ENCODE measurements around the gene KLHL28.

KLHL28 gene

GRCh38 chr14:44961554-44962333 is at the start of gene KLHL28, which contains the start of gene TOGARAM1:
Gene KLHL28, minus strand, starts transcription at chr14:44961947. Its CDS starts 16,019 bp downstream, at chr14:44945928.
Gene TOGARAM1, plus strand, starts transcription at chr14:44962190. Its CDS starts 232 bp downstream, at chr14:44962422.
- no peaks in the 10 kb centered on the region for H3K36me3 ChIP-seq
- H3K27ac ChIP-seq = peak within 1 kb of the TSS; percentile 90
- peak within 1 kb of the TSS; percentile 92 to 99 for H3K4me3 ChIP-seq (ENCODE audit: low read depth in 1 of 2, low read length in 1 of 2)
- no peaks in the 10 kb centered on the region for H3K9me3 ChIP-seq
- TF ChIP-seq CTCF (IDR thresholded peaks at IDR 0.05) = peak; percentile 23
- H3K4me1 ChIP-seq (ENCODE audit: control insufficient read depth in 1 of 2, insufficient read depth in 1 of 2, low read depth in 1 of 2, low read length in 1 of 2) = peaks cover 42 to 46% of the 10 kb centered on the region in 2 experiments
- H3K27me3 ChIP-seq = no peaks in the 10 kb centered on the region

DNA sequence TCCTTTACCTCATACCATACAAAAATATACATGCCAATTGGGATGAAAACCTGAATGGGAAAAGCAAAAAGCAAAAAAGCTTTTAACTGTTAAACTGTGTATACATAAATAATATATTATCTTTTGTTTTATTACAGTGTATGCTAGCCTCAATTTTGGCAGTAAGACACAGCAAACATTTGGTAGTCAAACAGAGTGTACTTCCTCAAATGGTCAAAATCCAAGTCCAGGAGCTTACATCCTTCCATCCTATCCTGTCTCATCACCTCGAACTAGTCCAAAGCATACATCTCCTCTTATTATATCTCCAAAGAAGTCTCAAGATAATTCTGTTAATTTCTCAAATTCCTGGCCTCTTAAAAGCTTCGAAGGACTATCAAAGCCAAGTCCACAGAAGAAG is 42.2 kb upstream of the KLHL28 start:
- Histone ChIP-seq H3K27me3 (no peaks in the 10 kb centered on the region), H3K27ac (no peak overlapping the region)
- TF ChIP-seq CTCF (IDR thresholded peaks at IDR 0.05) = no peak

GRCh38 chr14:44995770-44996294 is 34.1 kb upstream of the KLHL28 start:
- Histone ChIP-seq H3K27me3 (no peaks in the 10 kb centered on the region), H3K9me3 (no peaks in the 10 kb centered on the region), H3K36me3 (no peaks in the 10 kb centered on the region), H3K4me1 (ENCODE audit: control insufficient read depth in 1 of 2, insufficient read depth in 1 of 2, low read depth in 1 of 2, low read length in 1 of 2) (no peaks in the 10 kb centered on the region), H3K27ac (no peak overlapping the region), H3K4me3 (ENCODE audit: low read depth in 1 of 2, low read length in 1 of 2) (no peak overlapping the region)
- TF ChIP-seq CTCF (IDR thresholded peaks at IDR 0.05) = no peak

More for the DNA sequence above, 42.2 kb upstream of the KLHL28 start:
- H3K4me1 ChIP-seq (ENCODE audit: control insufficient read depth in 1 of 2, insufficient read depth in 1 of 2, low read depth in 1 of 2, low read length in 1 of 2) = no peaks in the 10 kb centered on the region
- no peaks in the 10 kb centered on the region for H3K36me3 ChIP-seq
- no peaks in the 10 kb centered on the region for H3K9me3 ChIP-seq
- H3K4me3 ChIP-seq (ENCODE audit: low read depth in 1 of 2, low read length in 1 of 2) = no peak overlapping the region

DNA sequence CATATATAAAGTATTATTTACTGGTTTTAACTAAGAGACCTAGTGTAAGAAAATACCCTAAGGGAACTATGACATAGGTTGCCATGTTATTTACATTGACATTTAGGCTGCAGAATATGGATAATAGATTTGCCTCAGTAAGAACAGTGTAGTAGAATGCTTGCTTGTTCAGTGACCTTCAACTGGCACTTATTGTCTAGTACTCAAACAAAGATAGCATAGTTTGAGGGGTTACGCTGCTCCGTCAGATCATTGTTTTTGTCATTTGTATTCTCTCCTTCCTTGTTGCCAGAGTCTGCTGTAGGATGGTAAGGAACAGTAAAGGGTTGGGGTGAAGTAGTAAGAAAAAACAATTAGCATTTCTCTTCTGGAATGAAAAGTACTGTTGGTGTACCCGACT is 33.4 kb upstream of the KLHL28 start:
- no peaks in the 10 kb centered on the region for H3K4me1 ChIP-seq (ENCODE audit: control insufficient read depth in 1 of 2, insufficient read depth in 1 of 2, low read depth in 1 of 2, low read length in 1 of 2)
- H3K4me3 ChIP-seq (ENCODE audit: low read depth in 1 of 2, low read length in 1 of 2) = no peak overlapping the region
- TF ChIP-seq CTCF (IDR thresholded peaks at IDR 0.05) = no peak
- H3K27ac ChIP-seq = no peak overlapping the region
- no peaks in the 10 kb centered on the region for H3K27me3 ChIP-seq
- H3K36me3 ChIP-seq = no peaks in the 10 kb centered on the region
- no peaks in the 10 kb centered on the region for H3K9me3 ChIP-seq

- TF ChIP-seq CTCF (IDR thresholded peaks at IDR 0.05) = no peak
- Histone ChIP-seq H3K4me3 (ENCODE audit: low read depth in 1 of 2, low read length in 1 of 2) (no peak overlapping the region), H3K9me3 (no peaks in the 10 kb centered on the region), H3K4me1 (ENCODE audit: control insufficient read depth in 1 of 2, insufficient read depth in 1 of 2, low read depth in 1 of 2, low read length in 1 of 2) (peaks cover 4 to 6% of the 10 kb centered on the region in 2 experiments), H3K27ac (no peak overlapping the region), H3K27me3 (no peaks in the 10 kb centered on the region), H3K36me3 (no peaks in the 10 kb centered on the region)
These were observed 28.8 kb upstream of the KLHL28 start for GRCh38 chr14:44990533-44990932.
